ENCODE measurements around the gene DFFB.

DFFB gene

GRCh38 chr1:3834701-3835100, 22.6 kb upstream of the DFFB start:
- no peak for DNase-seq

DNA sequence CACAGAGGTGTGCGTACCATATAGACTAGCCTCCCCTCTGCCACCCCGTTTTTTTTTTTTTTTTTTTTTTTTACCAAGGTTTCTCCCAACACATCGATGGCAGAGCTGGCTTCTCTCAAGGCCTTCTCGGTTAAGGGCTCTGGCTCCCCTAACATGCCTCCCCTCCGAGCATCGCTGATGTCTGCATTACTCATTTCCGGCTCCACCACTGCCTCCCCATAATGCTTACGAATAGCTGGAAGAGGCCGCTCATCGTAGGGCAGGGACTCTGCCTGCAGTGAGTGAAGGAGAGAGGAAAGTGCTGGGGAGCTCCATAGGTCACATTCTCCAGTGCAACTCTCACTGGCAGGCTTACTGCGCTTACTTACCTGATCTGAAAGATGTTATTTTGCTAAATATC, 20.9 kb upstream of the DFFB start:
- no peak for DNase-seq

DNA sequence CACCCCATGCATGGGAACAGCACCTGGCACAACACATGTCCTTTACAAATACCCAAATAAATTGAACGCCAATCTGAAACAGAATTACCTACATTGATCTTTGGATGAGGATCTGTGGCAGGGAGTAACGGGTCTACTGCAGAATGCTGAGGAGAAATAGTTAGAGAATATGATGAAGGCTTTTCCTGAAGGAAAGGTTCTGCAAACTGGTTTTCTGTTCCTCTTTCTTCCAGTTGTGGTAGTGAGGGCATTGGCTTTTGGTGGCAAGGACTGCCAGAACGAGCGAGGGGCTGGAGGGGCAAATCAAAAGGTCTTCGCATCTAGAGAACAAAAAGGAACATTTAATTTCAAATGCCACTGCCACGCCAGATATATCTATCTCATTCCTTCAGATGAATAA, 20.1 kb upstream of the DFFB start:
- no peak for DNase-seq

- DNase-seq, result no peak
Measured at GRCh38 chr1:3837685-3838084, 19.6 kb upstream of the DFFB start.

- no peak for DNase-seq
Measured at GRCh38 chr1:3838788-3839187, 18.5 kb upstream of the DFFB start.

GRCh38 chr1:3841491-3841890, 15.8 kb upstream of the DFFB start:
- no peak for DNase-seq

GRCh38 chr1:3842912-3843311, 14.4 kb upstream of the DFFB start:
- DNase-seq, result no peak

DNA sequence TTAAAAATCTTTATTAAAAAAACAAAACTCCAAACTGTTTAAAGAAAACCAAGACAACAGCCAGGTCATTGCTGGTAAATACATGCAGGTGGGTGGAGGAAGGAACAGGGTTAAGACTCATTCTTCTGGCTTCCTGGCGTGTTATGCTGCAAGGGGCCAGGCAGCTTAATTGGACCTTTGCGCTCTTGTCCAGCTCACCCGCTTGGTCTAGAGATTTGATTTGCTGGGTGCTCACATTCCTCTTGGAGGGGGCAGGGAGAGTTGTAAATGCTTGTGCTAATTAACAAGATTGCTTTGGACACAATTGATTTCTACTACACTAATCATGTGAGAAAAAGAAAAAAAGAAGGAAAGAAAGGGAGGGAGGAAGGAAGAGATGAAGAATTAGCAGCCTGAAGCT, 10.7 kb upstream of the DFFB start:
- no peak for DNase-seq

GRCh38 chr1:3847081-3847480, 10.2 kb upstream of the DFFB start:
- DNase-seq, result no peak

- no peak for DNase-seq
Measured at GRCh38 chr1:3850857-3851256, 6.4 kb upstream of the DFFB start.

GRCh38 chr1:3851292-3851691, 6.0 kb upstream of the DFFB start:
- no peak for DNase-seq

GRCh38 chr1:3852091-3852490, 5.2 kb upstream of the DFFB start:
- no peak for DNase-seq

DNA sequence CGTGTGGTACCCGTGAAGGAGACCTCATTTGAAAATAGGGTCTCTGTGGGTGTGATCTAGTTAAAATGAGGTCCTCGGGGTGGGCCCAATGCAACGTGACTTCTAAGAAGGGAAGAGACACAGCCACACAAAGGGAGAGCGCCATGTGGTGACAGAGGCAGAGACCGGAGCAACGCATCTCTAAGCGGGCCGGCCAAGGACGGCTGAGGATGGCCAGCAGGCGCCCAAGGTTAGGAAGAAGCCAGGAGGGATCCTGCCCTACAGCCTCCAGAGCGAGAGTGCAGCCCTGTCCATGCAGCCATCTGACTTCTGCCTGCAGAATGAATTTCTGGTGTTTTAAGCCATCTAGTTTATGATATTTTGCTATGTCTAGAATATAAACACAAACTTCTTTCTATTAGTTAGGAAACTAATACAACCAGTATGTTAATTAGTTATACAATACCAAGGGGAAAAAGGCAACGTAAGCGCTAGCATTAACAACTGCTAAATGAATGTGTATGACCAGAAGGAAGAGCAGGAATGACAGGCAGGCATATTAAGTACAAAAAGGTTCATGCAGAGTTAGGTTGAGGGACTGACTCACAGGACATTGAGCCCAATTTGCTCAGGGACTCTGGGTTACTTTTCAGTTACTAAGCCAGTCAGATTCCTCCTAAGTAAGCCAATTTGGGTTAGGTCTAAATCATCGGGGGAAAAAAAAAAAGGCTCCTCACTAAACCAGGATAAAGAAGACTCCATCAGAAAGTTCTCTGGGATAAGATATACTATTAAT, 4.4 kb upstream of the DFFB start:
- DNase-seq, result no peak

DNA sequence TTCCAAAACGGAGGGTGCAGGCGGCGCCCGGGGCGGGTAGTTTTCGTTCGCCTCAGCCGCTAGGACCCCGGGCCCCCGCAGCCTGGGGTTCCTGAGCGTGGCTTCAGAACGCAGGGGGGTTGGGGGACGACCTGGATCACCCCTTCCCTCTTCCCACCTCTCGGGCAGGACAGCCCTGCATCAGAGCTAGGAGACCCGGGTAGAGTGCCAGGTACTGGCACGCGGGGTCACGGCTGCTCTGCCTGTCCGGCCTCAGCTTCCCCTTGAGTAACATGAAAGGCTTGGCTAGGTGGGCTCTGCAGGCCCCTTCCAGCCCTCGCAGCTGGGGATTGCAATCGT, 484 bp downstream of the DFFB start:
- DNase-seq, result no peak

- no peak for DNase-seq
Measured at GRCh38 chr1:3858231-3858981, 1.1 kb downstream of the DFFB start.

DNA sequence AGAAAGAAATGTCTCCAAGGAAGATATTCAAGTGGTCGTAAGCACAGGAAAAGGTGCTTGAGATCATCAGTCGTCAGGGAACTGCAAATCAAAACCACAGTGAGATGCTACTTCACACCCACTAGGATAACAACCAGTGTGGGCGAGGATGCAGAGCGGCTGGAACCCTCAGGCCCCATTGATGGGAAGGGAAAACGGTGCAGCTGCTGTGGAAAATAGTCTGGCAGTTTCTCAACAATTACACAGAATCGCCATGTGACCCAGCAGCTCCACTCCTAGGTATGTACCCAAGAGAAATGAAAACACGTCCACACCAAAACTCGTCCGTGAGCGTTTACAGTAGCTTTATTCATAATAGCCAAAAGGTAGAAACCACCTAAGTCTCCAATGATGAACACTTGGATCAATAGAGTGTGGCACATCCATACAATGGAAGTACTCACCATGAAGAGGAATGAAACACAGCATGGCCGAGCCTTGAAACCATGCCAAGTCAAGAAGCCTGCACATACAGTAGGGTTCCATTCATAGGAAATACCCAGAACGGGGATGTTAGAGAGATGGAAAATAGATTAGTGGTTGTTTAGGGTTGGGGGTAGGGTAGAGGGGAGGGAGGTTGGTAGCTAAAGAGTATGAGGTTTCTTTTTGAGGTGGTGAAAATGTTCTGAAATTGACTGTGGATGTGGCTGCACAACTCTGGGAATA, 6.1 kb downstream of the DFFB start:
- no peak for DNase-seq

GRCh38 chr1:3864884-3865283, 7.6 kb downstream of the DFFB start:
- DNase-seq, result no peak

- DNase-seq, result no peak
Measured at GRCh38 chr1:3865606-3866160, 8.4 kb downstream of the DFFB start.

DNA sequence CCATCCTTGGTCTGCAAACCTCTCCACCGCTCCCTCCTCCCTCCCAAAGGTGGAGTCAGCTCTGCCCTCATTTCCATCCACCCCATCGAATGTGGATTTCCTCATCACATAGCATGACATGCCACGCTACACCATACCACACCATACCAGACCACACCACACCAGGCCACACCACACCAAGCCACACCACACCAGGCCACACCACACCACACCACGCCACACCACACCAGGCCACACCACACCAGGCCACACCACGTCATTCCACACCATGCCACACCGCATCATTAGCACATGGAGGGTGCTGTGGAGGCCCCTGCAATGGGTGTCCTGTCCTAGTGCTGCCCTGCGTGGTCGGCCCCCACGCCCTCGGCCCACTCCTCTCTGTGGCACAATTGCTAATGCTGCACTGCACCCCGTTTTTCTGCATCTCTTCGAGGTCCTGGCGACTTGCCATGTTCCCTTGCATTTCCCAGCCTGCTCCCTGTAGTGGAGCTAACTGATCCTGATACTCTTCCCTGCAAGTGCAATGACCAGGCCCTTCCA, 11.3 kb downstream of the DFFB start:
- no peak for DNase-seq

DNA sequence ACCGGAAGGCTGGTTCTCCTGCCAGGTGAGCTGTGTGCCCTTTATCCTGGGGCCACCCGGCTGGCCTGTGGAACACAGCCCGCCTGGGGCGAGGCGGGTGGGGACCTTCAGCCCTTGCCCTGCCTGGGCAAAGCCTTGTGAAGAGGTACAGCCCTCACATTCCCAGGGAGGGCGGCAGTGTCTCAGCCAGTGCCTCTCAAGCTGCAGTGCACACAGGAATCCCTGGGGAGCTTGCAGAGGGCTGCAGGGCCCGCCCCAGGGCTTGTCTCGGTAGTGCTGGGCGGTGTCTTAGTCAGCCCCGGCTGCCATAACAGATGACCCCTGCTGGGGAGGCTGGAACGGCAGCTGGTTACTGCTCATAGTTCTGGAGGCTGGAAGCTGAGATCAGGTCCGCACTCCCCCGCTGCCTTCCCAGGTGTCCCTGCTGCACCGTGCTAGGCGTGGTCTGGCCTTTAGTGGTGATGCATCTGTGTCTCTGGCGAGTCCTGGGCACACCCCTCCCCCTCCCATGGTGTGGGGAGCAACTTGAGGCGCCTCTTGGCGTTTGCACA, 12.6 kb downstream of the DFFB start:
- no peak for DNase-seq

GRCh38 chr1:3871451-3871805, 14.2 kb downstream of the DFFB start:
- DNase-seq, result no peak

GRCh38 chr1:3872546-3872945, 15.3 kb downstream of the DFFB start:
- no peak for DNase-seq

- no peak for DNase-seq
Measured at GRCh38 chr1:3874736-3875135, 17.5 kb downstream of the DFFB start.

All from T1000 (cell line).